ENCODE data around the gene MYL9. TPM values are rescaled to one million over a fixed set of nuclear protein-coding genes. Genes with fewer than 3 reads are reported as not detected.

MYL9 gene
- total and polyA plus RNA-seq, 10 of the 15 experiments (the other 5 are each of a cell fraction or from before 2014, with no cell fraction given), result 0.28 to 1.7 (median 0.63) TPM; not detected in 3

GRCh38 chr20:36582322-36582721, 41.0 kb downstream of the MYL9 start:
- SMC1A ChIA-PET (ENCODE audit: uncharacterized antibody, unreplicated experiment), result no interaction called here
- RAD21 ChIA-PET (ENCODE audit: unreplicated experiment), result no interaction called here
- Histone ChIP-seq H3K4me3 (no peak overlapping the region), H3K4me1 (ENCODE audit: control insufficient read depth, insufficient read depth, low read length) (peaks cover 4% of the 10 kb centered on the region), H3K27ac (ENCODE audit: control insufficient read depth, insufficient read depth) (no peak overlapping the region), H3K9me3 (replicated peaks; ENCODE audit: control insufficient read depth, insufficient read depth, low read length) (no peaks in the 10 kb centered on the region; the same call in 2 of the 3 replicates), H2AFZ (ENCODE audit: control insufficient read depth, low read depth, low read length) (no peak overlapping the region), H3K9ac (ENCODE audit: control insufficient read depth, insufficient read depth, low read length) (no peak overlapping the region), H3K4me2 (ENCODE audit: control insufficient read depth, insufficient read depth) (no peak overlapping the region), H3K36me3 (ENCODE audit: control insufficient read depth in 2 of 2, insufficient read depth in 2 of 2, low read length in 1 of 2) (peaks cover 21 to 25% of the 10 kb centered on the region in 2 experiments; a peak in 3 of 4 replicates), H4K20me1 (ENCODE audit: control insufficient read depth, insufficient read depth) (0 out of 2 replicates have a peak, but pooled peaks cover 4% of the 10 kb centered on the region), H3K79me2 (ENCODE audit: control insufficient read depth, insufficient read depth, low read length) (peaks cover 18% of the 10 kb centered on the region), H3K27me3 (replicated peaks in 1 of 2; ENCODE audit: control insufficient read depth in 2 of 2, insufficient read depth in 2 of 2, low read length in 1 of 2) (no peaks in the 10 kb centered on the region)
- CTCF ChIA-PET, result no interaction called here
- DNase-seq (ENCODE audit: low read depth, low spot score), result no peak
- BruUV-seq (replicated peaks), result TSS peak; percentile 39
- ATAC-seq, result peak; percentile 22; the same call in 1 of the 3 replicates
- 48% methylated on average over 4 of the region's 4 CpGs for WGBS (ENCODE audit: insufficient coverage, insufficient replicate concordance, low lambda C conversion rate, missing lambda C conversion rate)
- POLR2A ChIA-PET, result no interaction called here
- intact Hi-C loops (cut with micrococcal nuclease; ENCODE audit: unreplicated experiment) (no loop called here), in situ Hi-C loops (cut with MboI) (no loop called here)
- no peak for FAIRE-seq
- TF ChIP-seq E4F1 (IDR thresholded peaks at IDR 0.05; ENCODE audit: borderline replicate concordance, partially characterized antibody) (no peak), IRF3 (IDR thresholded peaks at IDR 0.05) (no peak), CTCF (IDR thresholded peaks at IDR 0.05 in 2 of 3, conservative IDR thresholded peaks at IDR 0.05 in 1 of 3; ENCODE audit: control insufficient read depth in 2 of 3, extremely low read depth in 1 of 3, insufficient read depth in 1 of 3, low read depth in 3 of 3, low read length in 3 of 3) (no peak), ZNF207 (IDR thresholded peaks at IDR 0.05; ENCODE audit: borderline replicate concordance) (no peak), KAT2A (conservative IDR thresholded peaks at IDR 0.05; ENCODE audit: control insufficient read depth, low read depth, low read length) (no peak), ZZZ3 (IDR thresholded peaks at IDR 0.05; ENCODE audit: control insufficient read depth, insufficient read length, low read depth) (no peak), WRNIP1 (IDR thresholded peaks at IDR 0.05; ENCODE audit: borderline replicate concordance, low read depth, low read length) (no peak), LARP7 (IDR thresholded peaks at IDR 0.05) (no peak), CBFB (IDR thresholded peaks at IDR 0.05; ENCODE audit: low read depth) (no peak), NBN (IDR thresholded peaks at IDR 0.05) (no peak), ZBTB40 (IDR thresholded peaks at IDR 0.05; ENCODE audit: borderline replicate concordance) (no peak), SIN3A (IDR thresholded peaks at IDR 0.05; ENCODE audit: low read depth, low read length) (no peak), TCF3 (IDR thresholded peaks at IDR 0.05; ENCODE audit: borderline replicate concordance, insufficient read depth, low read depth, low read length) (no peak), GABPA (IDR thresholded peaks at IDR 0.05; ENCODE audit: low read depth) (no peak)

All from GM12878 (cell line).